Measurements from ENCODE around the gene SLC31A2.

DNA sequence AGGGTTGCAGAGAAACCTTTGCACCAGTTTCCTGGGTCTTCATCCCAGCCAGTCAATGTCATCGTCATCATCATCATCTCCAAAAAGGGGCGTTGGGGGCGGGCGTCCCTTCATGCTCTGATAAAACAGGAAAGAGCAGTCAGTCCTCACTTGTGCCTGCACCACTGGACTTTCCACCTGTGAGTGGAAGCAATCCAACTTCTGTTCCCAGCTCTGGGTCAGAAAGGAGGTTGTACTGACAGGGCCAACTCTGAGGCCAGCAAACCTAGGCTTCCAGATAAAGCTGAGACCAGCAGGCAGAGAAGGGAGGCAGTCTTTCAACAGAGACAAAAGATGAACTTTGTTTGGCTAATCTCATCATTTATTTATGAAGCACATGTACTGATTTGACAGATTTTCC lies 15.2 kb downstream of the SLC31A2 start:
- TF ChIP-seq, protein P1, sequence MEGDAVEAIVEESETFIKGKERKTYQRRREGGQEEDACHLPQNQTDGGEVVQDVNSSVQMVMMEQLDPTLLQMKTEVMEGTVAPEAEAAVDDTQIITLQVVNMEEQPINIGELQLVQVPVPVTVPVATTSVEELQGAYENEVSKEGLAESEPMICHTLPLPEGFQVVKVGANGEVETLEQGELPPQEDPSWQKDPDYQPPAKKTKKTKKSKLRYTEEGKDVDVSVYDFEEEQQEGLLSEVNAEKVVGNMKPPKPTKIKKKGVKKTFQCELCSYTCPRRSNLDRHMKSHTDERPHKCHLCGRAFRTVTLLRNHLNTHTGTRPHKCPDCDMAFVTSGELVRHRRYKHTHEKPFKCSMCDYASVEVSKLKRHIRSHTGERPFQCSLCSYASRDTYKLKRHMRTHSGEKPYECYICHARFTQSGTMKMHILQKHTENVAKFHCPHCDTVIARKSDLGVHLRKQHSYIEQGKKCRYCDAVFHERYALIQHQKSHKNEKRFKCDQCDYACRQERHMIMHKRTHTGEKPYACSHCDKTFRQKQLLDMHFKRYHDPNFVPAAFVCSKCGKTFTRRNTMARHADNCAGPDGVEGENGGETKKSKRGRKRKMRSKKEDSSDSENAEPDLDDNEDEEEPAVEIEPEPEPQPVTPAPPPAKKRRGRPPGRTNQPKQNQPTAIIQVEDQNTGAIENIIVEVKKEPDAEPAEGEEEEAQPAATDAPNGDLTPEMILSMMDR (IDR thresholded peaks at IDR 0.05; ENCODE audit: low read depth, low read length) = no peak
- no peak for TF ChIP-seq EZH2phosphoT487 (IDR thresholded peaks at IDR 0.05; ENCODE audit: low read depth)
